ENCODE results near the gene APBA2.

- TF ChIP-seq EZH2 (IDR thresholded peaks at IDR 0.05; ENCODE audit: low read length): no peak
- TF ChIP-seq, protein P1, sequence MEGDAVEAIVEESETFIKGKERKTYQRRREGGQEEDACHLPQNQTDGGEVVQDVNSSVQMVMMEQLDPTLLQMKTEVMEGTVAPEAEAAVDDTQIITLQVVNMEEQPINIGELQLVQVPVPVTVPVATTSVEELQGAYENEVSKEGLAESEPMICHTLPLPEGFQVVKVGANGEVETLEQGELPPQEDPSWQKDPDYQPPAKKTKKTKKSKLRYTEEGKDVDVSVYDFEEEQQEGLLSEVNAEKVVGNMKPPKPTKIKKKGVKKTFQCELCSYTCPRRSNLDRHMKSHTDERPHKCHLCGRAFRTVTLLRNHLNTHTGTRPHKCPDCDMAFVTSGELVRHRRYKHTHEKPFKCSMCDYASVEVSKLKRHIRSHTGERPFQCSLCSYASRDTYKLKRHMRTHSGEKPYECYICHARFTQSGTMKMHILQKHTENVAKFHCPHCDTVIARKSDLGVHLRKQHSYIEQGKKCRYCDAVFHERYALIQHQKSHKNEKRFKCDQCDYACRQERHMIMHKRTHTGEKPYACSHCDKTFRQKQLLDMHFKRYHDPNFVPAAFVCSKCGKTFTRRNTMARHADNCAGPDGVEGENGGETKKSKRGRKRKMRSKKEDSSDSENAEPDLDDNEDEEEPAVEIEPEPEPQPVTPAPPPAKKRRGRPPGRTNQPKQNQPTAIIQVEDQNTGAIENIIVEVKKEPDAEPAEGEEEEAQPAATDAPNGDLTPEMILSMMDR (optimal IDR thresholded peaks at IDR 0.05 in 1 of 3, IDR thresholded peaks at IDR 0.05 in 1 of 3, conservative IDR thresholded peaks at IDR 0.05 in 1 of 3; ENCODE audit: extremely low read depth in 1 of 3, insufficient read depth in 2 of 3, low read length in 3 of 3): no peak
Measured at GRCh38 chr15:28915935-28916334, 30.2 kb downstream of the APBA2 start.
